ENCODE results near the gene ZNF136.

GRCh38 chr19:12137221-12137940 is 25.5 kb upstream of the ZNF136 start:
- TF ChIP-seq MAZ (IDR thresholded peaks at IDR 0.05; ENCODE audit: borderline replicate concordance, low read depth, low read length) (no peak), MAFK (IDR thresholded peaks at IDR 0.05; ENCODE audit: partially characterized antibody) (no peak), CTCF (IDR thresholded peaks at IDR 0.05) (no peak), SMC3 (IDR thresholded peaks at IDR 0.05) (no peak)

Data from A549 (cell line).